ENCODE results near the gene ATP10A.

DNA sequence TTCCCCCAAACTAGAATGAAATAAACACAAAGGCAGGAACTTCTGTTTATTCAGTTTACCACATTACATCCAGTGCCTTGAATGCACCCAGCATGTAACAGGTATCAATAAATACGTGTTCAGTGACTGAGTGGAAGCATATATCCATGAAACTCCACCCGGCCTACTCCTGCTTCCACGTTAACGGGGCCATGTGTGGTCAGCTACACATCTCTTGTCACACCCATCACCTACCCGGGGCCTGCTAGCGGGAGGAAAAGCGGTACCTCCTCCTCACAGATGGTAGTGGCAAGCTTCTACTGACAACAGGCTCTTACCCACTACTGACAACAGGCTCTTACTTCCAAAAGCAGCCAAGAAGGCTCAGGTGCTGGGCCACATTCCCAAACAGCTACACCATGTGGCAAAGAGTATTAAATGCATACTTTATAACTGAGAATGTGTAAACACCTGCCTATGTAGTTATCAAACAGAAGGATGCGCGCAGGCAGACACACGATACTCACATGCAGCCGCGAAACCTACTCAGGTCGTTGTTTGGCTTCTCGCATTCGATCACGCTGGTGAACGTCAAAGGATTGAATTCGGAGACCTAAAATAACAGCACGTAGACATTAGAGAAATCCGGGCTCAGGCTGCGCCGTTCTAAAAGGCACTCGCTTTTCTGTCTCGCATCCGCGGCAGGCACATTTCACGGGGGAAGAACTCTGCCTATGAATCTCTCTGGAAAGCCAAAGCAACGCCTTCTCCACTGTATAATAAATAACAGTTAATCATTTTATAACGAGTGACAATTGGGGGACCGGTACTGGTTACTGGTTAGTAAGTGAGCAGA is 127.4 kb downstream of the ATP10A start:
- TF ChIP-seq, protein P1, sequence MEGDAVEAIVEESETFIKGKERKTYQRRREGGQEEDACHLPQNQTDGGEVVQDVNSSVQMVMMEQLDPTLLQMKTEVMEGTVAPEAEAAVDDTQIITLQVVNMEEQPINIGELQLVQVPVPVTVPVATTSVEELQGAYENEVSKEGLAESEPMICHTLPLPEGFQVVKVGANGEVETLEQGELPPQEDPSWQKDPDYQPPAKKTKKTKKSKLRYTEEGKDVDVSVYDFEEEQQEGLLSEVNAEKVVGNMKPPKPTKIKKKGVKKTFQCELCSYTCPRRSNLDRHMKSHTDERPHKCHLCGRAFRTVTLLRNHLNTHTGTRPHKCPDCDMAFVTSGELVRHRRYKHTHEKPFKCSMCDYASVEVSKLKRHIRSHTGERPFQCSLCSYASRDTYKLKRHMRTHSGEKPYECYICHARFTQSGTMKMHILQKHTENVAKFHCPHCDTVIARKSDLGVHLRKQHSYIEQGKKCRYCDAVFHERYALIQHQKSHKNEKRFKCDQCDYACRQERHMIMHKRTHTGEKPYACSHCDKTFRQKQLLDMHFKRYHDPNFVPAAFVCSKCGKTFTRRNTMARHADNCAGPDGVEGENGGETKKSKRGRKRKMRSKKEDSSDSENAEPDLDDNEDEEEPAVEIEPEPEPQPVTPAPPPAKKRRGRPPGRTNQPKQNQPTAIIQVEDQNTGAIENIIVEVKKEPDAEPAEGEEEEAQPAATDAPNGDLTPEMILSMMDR (IDR thresholded peaks at IDR 0.05), result no peak
- TF ChIP-seq POLR2A (IDR thresholded peaks at IDR 0.05), result no peak
